Skeletal muscle tissue (tissue), 4 donors: ENCODE data around the gene CCN6. TPM values are rescaled to one million over a fixed set of nuclear protein-coding genes. Genes with fewer than 3 reads are reported as not detected.

ENCODE experiments used
- H3K27ac ChIP-seq: one replicate; pipeline ENCODE4 v1.7.0; 2013; ENCODE audit warnings: mild to moderate bottlenecking, low read depth, low read length, inconsistent platforms
- H3K27me3 ChIP-seq, 3 donors: one replicate each; pipeline ENCODE4 v1.7.0; 2013; ENCODE audit warnings: low read length in 3 of 3; ENCODE audit not compliant: control insufficient read depth in 3 of 3, insufficient read depth in 3 of 3
- H3K36me3 ChIP-seq, 3 donors: one replicate each; pipeline ENCODE4 v1.7.0; 2013; ENCODE audit warnings: low read length in 3 of 3; ENCODE audit not compliant: control insufficient read depth in 3 of 3, insufficient read depth in 3 of 3
- H3K4me1 ChIP-seq, 3 donors: one replicate each; pipeline ENCODE4 v1.7.0; 2013; ENCODE audit warnings: low read length in 3 of 3, mild to moderate bottlenecking in 3 of 3; ENCODE audit not compliant: control insufficient read depth in 3 of 3, insufficient read depth in 3 of 3
- H3K4me3 ChIP-seq, 3 donors: one replicate each; pipeline ENCODE4 v1.7.0; 2013; ENCODE audit warnings: low read length in 3 of 3
- H3K9ac ChIP-seq, 3 donors: one replicate each; pipeline ENCODE4 v1.7.0; 2013; ENCODE audit warnings: low read length in 3 of 3, mild to moderate bottlenecking in 3 of 3, moderate library complexity in 2 of 3, low read depth in 1 of 3
- H3K9me3 ChIP-seq, 3 donors: one replicate each; pipeline ENCODE4 v1.7.0; 2013; ENCODE audit warnings: low read length in 3 of 3; ENCODE audit not compliant: control insufficient read depth in 3 of 3
- total RNA-seq: library from RNA; depleted of rRNA; stranded (reverse); fragments of >200 nt; gene quantifications from one replicate; pipeline ENCODE4 v1.2.3, GENCODE V29; 2014
- donor health status: Osteomylitis.

CCN6 gene
- total RNA-seq, 1 donor from 2014 or later = not detected

GRCh38 chr6:112027942-112028674 lies 25.8 kb upstream of the CCN6 start:
- Histone ChIP-seq H3K27me3 (no peaks in the 10 kb centered on the region), H3K4me1 (peaks cover 0 to 11% (median 2%) of the 10 kb centered on the region in 3 donors), H3K4me3 (no peak overlapping the region), H3K9ac (no peak overlapping the region), H3K36me3 (no peaks in the 10 kb centered on the region), H3K9me3 (peaks cover 0 to 2% (median 2%) of the 10 kb centered on the region in 3 donors), H3K27ac (no peak overlapping the region)

GRCh38 chr6:112029045-112029822 lies 24.7 kb upstream of the CCN6 start:
- Histone ChIP-seq H3K4me1 (peaks cover 0 to 11% (median 2%) of the 10 kb centered on the region in 3 donors), H3K4me3 (no peak overlapping the region), H3K9ac (no peak overlapping the region), H3K9me3 (peaks cover 0 to 2% (median 0%) of the 10 kb centered on the region in 3 donors), H3K27me3 (no peaks in the 10 kb centered on the region), H3K36me3 (no peaks in the 10 kb centered on the region), H3K27ac (no peak overlapping the region)

GRCh38 chr6:112030206-112030960 lies 23.5 kb upstream of the CCN6 start:
- no peak overlapping the region for H3K4me3 ChIP-seq
- no peak overlapping the region for H3K27ac ChIP-seq
- H3K9ac ChIP-seq = no peak overlapping the region
- H3K9me3 ChIP-seq = no peaks in the 10 kb centered on the region
- H3K36me3 ChIP-seq = no peaks in the 10 kb centered on the region
- H3K27me3 ChIP-seq = no peaks in the 10 kb centered on the region
- peaks cover 0 to 11% (median 2%) of the 10 kb centered on the region in 3 donors for H3K4me1 ChIP-seq

GRCh38 chr6:112030961-112031660 lies 22.8 kb upstream of the CCN6 start:
- no peak overlapping the region for H3K4me3 ChIP-seq
- H3K9me3 ChIP-seq = no peaks in the 10 kb centered on the region
- no peaks in the 10 kb centered on the region for H3K27me3 ChIP-seq
- H3K36me3 ChIP-seq = no peaks in the 10 kb centered on the region
- H3K9ac ChIP-seq = no peak overlapping the region
- H3K4me1 ChIP-seq = peaks cover 0 to 11% (median 2%) of the 10 kb centered on the region in 3 donors
- H3K27ac ChIP-seq = no peak overlapping the region

- Histone ChIP-seq H3K9me3 (no peaks in the 10 kb centered on the region), H3K4me3 (no peak overlapping the region), H3K4me1 (peaks cover 0 to 11% (median 4%) of the 10 kb centered on the region in 3 donors), H3K27me3 (no peaks in the 10 kb centered on the region), H3K27ac (no peak overlapping the region), H3K9ac (no peak overlapping the region), H3K36me3 (no peaks in the 10 kb centered on the region)
These were observed 21.9 kb upstream of the CCN6 start for GRCh38 chr6:112031960-112032359.

- peaks cover 3 to 13% (median 8%) of the 10 kb centered on the region in 3 donors for H3K4me1 ChIP-seq
- no peaks in the 10 kb centered on the region for H3K27me3 ChIP-seq
- no peak overlapping the region for H3K27ac ChIP-seq
- H3K9me3 ChIP-seq = no peaks in the 10 kb centered on the region
- H3K4me3 ChIP-seq = no peak overlapping the region
- H3K9ac ChIP-seq = no peak overlapping the region
- H3K36me3 ChIP-seq = no peaks in the 10 kb centered on the region
These were observed 21.2 kb upstream of the CCN6 start for GRCh38 chr6:112032728-112033127.

GRCh38 chr6:112033791-112034615 lies 19.9 kb upstream of the CCN6 start:
- peaks cover 10 to 19% (median 17%) of the 10 kb centered on the region in 3 donors for H3K4me1 ChIP-seq
- no peaks in the 10 kb centered on the region for H3K27me3 ChIP-seq
- H3K27ac ChIP-seq = no peak overlapping the region
- no peaks in the 10 kb centered on the region for H3K36me3 ChIP-seq
- H3K9me3 ChIP-seq = no peaks in the 10 kb centered on the region
- no peak overlapping the region for H3K4me3 ChIP-seq
- no peak overlapping the region for H3K9ac ChIP-seq

GRCh38 chr6:112034616-112034995 lies 19.3 kb upstream of the CCN6 start:
- H3K9me3 ChIP-seq = no peaks in the 10 kb centered on the region
- peaks cover 10 to 22% (median 17%) of the 10 kb centered on the region in 3 donors for H3K4me1 ChIP-seq
- H3K27me3 ChIP-seq = no peaks in the 10 kb centered on the region
- no peaks in the 10 kb centered on the region for H3K36me3 ChIP-seq
- no peak overlapping the region for H3K9ac ChIP-seq
- H3K4me3 ChIP-seq = no peak overlapping the region
- no peak overlapping the region for H3K27ac ChIP-seq

GRCh38 chr6:112036088-112036637 lies 17.7 kb upstream of the CCN6 start:
- peaks cover 10 to 22% (median 17%) of the 10 kb centered on the region in 3 donors for H3K4me1 ChIP-seq
- H3K27ac ChIP-seq = peak overlapping the region; percentile 14

More at GRCh38 chr6:112036088-112036637, 17.7 kb upstream of the CCN6 start:
- Histone ChIP-seq H3K9me3 (no peaks in the 10 kb centered on the region), H3K9ac (no peak overlapping the region), H3K4me3 (no peak overlapping the region), H3K36me3 (no peaks in the 10 kb centered on the region), H3K27me3 (no peaks in the 10 kb centered on the region)
